ENCODE results near the gene MPHOSPH10.

Gene MPHOSPH10

DNA sequence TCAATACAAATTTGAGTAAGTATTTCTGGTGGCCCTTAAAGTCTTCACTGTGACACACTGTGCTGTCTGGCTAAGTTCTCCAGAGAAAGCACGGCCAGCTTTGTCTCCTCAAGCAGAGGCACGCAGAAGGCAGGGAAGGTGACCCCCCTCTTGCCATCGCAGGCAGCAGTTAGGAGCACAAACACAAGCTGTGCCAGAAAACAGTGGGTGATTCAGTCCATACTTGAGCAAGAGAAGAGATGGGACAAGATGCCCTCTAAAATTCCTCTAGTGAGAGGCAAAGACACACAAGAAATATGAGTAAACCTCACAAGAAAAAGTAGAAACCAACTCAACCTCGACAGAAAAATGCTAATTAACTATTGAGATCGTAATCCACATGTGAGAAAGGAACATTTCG, 10.2 kb upstream of the MPHOSPH10 start (continued):
- TF ChIP-seq, protein P1, sequence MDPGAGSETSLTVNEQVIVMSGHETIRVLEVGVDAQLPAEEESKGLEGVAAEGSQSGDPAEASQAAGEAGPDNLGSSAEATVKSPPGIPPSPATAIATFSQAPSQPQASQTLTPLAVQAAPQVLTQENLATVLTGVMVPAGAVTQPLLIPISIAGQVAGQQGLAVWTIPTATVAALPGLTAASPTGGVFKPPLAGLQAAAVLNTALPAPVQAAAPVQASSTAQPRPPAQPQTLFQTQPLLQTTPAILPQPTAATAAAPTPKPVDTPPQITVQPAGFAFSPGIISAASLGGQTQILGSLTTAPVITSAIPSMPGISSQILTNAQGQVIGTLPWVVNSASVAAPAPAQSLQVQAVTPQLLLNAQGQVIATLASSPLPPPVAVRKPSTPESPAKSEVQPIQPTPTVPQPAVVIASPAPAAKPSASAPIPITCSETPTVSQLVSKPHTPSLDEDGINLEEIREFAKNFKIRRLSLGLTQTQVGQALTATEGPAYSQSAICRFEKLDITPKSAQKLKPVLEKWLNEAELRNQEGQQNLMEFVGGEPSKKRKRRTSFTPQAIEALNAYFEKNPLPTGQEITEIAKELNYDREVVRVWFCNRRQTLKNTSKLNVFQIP (CRISPR knock-in tag; IDR thresholded peaks at IDR 0.05; ENCODE audit: borderline replicate concordance, low read depth), result no peak
- TF ChIP-seq ZC3H10 (CRISPR knock-in tag; IDR thresholded peaks at IDR 0.05) (no peak), ZNF565 (CRISPR knock-in tag; conservative IDR thresholded peaks at IDR 0.05; ENCODE audit: low read depth) (no peak), TCF4 (CRISPR knock-in tag; IDR thresholded peaks at IDR 0.05; ENCODE audit: borderline replicate concordance) (no peak), OSR1 (CRISPR knock-in tag; IDR thresholded peaks at IDR 0.05) (no peak), TOX (CRISPR knock-in tag; IDR thresholded peaks at IDR 0.05; ENCODE audit: borderline replicate concordance) (no peak), ARNTL (CRISPR knock-in tag; IDR thresholded peaks at IDR 0.05; ENCODE audit: borderline replicate concordance, low read depth) (no peak), ZNF8 (CRISPR knock-in tag; IDR thresholded peaks at IDR 0.05) (no peak)

DNA sequence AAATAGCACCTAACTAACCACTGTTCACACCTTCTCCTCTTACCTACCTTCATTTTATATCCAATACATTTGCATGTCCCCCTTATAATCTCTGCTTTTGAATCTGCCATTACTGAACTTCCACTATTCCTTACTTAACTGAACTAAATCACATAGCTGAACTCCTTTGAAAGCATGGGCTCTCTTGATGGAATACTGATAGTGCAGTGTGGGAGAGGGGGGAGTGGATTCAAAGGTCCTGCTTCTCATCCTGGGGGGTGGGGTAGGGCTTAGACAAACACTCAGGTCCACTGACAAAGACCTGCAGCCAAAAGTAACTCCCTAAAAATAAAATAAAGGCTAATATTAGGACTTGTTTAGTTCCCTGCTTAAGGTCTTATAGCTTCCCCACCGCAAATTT, 9.0 kb upstream of the MPHOSPH10 start:
- no peak for ATAC-seq
- no peak for TF ChIP-seq ZNF70 (CRISPR knock-in tag; IDR thresholded peaks at IDR 0.05)
- TF ChIP-seq, protein P2, sequence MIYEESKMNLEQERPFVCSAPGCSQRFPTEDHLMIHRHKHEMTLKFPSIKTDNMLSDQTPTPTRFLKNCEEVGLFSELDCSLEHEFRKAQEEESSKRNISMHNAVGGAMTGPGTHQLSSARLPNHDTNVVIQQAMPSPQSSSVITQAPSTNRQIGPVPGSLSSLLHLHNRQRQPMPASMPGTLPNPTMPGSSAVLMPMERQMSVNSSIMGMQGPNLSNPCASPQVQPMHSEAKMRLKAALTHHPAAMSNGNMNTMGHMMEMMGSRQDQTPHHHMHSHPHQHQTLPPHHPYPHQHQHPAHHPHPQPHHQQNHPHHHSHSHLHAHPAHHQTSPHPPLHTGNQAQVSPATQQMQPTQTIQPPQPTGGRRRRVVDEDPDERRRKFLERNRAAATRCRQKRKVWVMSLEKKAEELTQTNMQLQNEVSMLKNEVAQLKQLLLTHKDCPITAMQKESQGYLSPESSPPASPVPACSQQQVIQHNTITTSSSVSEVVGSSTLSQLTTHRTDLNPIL (CRISPR knock-in tag; IDR thresholded peaks at IDR 0.05; ENCODE audit: low read depth), result no peak
- no peak for TF ChIP-seq RARB (CRISPR knock-in tag; IDR thresholded peaks at IDR 0.05)
- TF ChIP-seq CSDC2 (CRISPR knock-in tag; IDR thresholded peaks at IDR 0.05), result no peak
- no peak for TF ChIP-seq ZFP3 (CRISPR knock-in tag; IDR thresholded peaks at IDR 0.05)
- no peak for TF ChIP-seq PPARA (CRISPR knock-in tag; IDR thresholded peaks at IDR 0.05; ENCODE audit: borderline replicate concordance)
- TF ChIP-seq ZC3H10 (CRISPR knock-in tag; IDR thresholded peaks at IDR 0.05), result no peak

DNA sequence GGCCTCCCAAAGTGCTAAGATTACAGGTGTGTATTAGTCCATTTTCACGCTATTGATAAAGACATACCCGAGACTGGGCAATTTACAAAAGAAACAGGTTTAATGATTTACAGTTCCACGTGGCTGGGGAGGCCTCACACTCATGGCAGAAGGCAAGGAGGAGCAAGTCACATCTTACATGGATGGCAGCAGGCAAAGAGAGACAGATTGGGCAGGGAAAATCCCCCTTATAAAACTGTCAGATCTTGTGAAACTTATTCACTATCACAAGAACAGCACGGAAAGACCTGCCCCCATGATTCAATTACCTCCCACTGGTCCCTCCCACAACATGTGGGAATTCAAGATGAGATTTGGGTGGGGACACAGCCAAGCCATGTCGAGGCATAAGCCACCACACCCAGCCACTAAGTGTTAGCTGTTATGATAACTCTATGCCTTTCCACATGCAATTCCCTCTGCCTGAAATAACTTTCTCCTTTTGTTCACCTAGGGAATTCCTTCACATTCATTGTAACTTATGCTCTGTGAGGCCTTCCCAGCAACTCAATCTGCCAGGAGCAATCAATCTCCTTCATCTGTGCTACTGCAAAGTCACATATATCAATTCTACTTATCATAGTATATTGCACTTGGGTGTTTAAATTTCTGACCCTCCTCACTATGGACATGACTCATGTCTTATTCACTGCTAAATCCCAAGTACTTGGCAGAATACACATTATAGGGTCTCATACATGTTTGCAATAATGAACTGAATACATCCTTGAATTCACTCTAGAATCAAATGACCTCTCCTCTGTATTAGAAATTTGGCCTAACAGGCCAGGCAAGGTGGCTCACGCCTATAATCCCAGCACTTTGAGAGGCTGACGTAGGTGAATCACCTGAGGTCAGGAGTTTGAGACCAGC, 7.8 kb upstream of the MPHOSPH10 start:
- no peak for TF ChIP-seq ZC3H10 (CRISPR knock-in tag; IDR thresholded peaks at IDR 0.05)
- TF ChIP-seq GLIS3 (CRISPR knock-in tag; IDR thresholded peaks at IDR 0.05), result no peak
- no peak for TF ChIP-seq ZFP3 (CRISPR knock-in tag; IDR thresholded peaks at IDR 0.05)
- TF ChIP-seq PPARA (CRISPR knock-in tag; IDR thresholded peaks at IDR 0.05; ENCODE audit: borderline replicate concordance), result no peak
- no peak for TF ChIP-seq ZNF565 (CRISPR knock-in tag; conservative IDR thresholded peaks at IDR 0.05; ENCODE audit: low read depth)
- no peak for TF ChIP-seq TOX (CRISPR knock-in tag; IDR thresholded peaks at IDR 0.05; ENCODE audit: borderline replicate concordance)
- TF ChIP-seq, protein P1 (CRISPR knock-in tag; IDR thresholded peaks at IDR 0.05; ENCODE audit: borderline replicate concordance, low read depth), result no peak
- TF ChIP-seq TCF4 (CRISPR knock-in tag; IDR thresholded peaks at IDR 0.05; ENCODE audit: borderline replicate concordance), result no peak
- TF ChIP-seq RARB (CRISPR knock-in tag; IDR thresholded peaks at IDR 0.05), result no peak
- no peak for TF ChIP-seq ISL1 (CRISPR knock-in tag; IDR thresholded peaks at IDR 0.05)
- no peak for TF ChIP-seq SNAI2 (CRISPR knock-in tag; IDR thresholded peaks at IDR 0.05)
- TF ChIP-seq ZNF70 (CRISPR knock-in tag; IDR thresholded peaks at IDR 0.05), result no peak
- no peak for TF ChIP-seq BACH2 (CRISPR knock-in tag; IDR thresholded peaks at IDR 0.05; ENCODE audit: borderline replicate concordance)
- ATAC-seq, result no peak

DNA sequence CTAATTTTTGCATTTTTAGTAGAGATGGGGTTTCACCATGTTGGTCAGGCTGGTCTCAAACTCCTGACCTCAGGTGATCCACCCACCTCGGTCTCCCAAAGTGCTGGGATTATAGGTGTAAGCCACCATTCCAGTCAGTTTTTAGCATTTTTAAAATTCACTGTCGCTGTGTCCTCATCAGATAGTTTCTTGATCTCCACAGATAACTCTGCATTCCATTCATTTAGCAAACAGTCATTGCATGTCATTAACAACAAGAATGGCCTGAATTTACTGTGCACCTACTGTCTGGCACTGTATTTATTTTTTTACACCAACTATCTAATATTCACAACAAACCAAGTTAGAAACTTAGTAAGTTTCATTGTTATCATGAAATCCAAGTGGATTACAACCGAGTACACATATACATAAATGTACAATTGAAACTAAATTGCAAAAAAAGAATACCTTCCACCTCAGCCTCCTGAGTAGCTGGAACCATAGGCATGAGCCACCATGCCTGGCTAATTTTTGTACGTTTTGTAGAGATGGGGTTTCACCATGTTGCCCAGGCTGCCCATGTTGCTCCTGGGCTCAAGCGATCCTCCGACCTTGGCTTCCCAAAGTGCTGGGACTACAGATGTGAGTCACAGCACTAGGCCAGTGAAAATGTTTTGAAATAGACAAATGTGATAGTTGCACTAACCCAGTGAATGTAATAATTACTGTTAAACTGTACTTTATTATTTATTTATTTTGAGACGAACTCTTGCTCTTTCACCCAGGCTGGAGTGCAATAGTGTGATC, 4.7 kb upstream of the MPHOSPH10 start:
- TF ChIP-seq TOX (CRISPR knock-in tag; IDR thresholded peaks at IDR 0.05; ENCODE audit: borderline replicate concordance), result no peak
- no peak for TF ChIP-seq ZFP3 (CRISPR knock-in tag; IDR thresholded peaks at IDR 0.05)
- no peak for TF ChIP-seq BACH2 (CRISPR knock-in tag; IDR thresholded peaks at IDR 0.05; ENCODE audit: borderline replicate concordance)
- TF ChIP-seq ARNTL (CRISPR knock-in tag; IDR thresholded peaks at IDR 0.05; ENCODE audit: borderline replicate concordance, low read depth), result no peak
- TF ChIP-seq RARB (CRISPR knock-in tag; IDR thresholded peaks at IDR 0.05), result no peak
- ATAC-seq, result no peak

DNA sequence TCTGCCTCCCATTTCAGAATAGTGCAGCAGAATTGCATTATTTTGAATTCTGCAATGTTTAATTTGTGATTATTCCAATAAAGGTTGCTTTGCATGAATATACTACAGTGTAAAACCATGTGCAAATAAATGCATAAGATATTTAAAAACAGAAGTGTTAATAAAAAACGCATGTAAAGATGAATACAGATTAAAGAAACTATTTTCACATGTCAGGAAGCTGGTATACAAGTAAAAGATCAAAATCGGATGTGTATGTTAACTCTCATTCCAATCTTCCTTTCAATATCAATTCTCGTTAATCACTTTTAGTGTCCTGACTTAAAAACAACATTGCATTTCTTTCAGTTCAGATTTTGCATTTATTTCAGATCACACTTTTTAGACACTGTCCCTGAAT, 3.5 kb upstream of the MPHOSPH10 start:
- TF ChIP-seq ZNF8 (CRISPR knock-in tag; IDR thresholded peaks at IDR 0.05), result no peak
- TF ChIP-seq OSR1 (CRISPR knock-in tag; IDR thresholded peaks at IDR 0.05), result no peak
- TF ChIP-seq ESRRG (CRISPR knock-in tag; IDR thresholded peaks at IDR 0.05), result no peak
- no peak for ATAC-seq
